GM13977 (cell line): ENCODE data around the gene C20orf144.

Experiments used
- DNase-seq: peaks from one replicate; pipeline ENCODE4 v3.0.0; 2012; ENCODE audit warnings: low spot score
- in situ Hi-C: fragments of 300-500 bp; cut with MboI; formaldehyde crosslinking; loops from one replicate; pipeline ENCODE4 v1.12.0; 2022; ENCODE audit warnings: low sequenced_read_pairs, low pct_unique_long_range_greater_than_20kb, mixed read lengths, inconsistent platforms; ENCODE audit not compliant: unreplicated experiment
- TF ChIP-seq, protein P1 (sequence below): IDR thresholded peaks from 2 replicates; pipeline ENCODE4 v1.5.1; 2012; ENCODE audit warnings: mild to moderate bottlenecking, control low read depth; ENCODE audit not compliant: insufficient read depth; ENCODE audit errors: extremely low read depth, missing control alignments

Gene C20orf144

DNA sequence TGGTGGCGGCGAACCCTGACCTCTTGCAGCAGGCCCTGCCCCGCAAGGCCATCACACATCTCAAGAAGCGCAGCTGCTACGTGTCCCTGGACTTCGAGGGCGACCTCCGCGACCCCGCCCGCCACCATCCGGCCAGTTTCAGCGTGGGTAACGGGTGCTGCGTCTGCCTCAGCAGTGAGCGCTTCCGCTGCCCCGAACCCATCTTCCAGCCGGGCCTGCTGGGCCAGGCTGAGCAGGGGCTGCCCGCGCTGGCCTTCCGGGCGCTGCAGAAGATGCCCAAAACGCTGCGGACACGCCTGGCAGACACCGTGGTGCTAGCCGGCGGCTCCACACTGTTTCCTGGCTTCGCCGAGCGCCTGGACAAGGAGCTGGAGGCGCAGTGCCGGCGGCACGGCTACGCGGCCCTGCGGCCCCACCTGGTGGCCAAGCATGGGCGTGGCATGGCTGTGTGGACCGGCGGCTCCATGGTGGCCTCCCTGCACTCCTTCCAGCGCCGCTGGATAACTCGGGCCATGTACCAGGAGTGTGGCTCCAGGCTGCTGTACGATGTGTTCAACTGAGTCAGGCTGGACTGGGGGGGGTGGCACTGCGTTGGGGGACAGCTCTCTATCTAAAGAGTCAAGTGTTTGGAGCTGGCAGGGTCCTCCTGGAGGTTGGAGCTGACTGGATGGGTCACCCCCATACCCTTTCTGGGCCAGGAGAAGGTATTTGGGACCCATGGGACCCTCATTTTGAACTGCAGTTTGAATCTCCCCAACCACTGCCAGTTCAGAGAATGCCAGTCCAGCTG, 5.7 kb downstream of the C20orf144 start:
- in situ Hi-C loops, result no loop called here
- peak; percentile 92 for DNase-seq
- TF ChIP-seq, protein P1, sequence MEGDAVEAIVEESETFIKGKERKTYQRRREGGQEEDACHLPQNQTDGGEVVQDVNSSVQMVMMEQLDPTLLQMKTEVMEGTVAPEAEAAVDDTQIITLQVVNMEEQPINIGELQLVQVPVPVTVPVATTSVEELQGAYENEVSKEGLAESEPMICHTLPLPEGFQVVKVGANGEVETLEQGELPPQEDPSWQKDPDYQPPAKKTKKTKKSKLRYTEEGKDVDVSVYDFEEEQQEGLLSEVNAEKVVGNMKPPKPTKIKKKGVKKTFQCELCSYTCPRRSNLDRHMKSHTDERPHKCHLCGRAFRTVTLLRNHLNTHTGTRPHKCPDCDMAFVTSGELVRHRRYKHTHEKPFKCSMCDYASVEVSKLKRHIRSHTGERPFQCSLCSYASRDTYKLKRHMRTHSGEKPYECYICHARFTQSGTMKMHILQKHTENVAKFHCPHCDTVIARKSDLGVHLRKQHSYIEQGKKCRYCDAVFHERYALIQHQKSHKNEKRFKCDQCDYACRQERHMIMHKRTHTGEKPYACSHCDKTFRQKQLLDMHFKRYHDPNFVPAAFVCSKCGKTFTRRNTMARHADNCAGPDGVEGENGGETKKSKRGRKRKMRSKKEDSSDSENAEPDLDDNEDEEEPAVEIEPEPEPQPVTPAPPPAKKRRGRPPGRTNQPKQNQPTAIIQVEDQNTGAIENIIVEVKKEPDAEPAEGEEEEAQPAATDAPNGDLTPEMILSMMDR, result peak; percentile 99

DNA sequence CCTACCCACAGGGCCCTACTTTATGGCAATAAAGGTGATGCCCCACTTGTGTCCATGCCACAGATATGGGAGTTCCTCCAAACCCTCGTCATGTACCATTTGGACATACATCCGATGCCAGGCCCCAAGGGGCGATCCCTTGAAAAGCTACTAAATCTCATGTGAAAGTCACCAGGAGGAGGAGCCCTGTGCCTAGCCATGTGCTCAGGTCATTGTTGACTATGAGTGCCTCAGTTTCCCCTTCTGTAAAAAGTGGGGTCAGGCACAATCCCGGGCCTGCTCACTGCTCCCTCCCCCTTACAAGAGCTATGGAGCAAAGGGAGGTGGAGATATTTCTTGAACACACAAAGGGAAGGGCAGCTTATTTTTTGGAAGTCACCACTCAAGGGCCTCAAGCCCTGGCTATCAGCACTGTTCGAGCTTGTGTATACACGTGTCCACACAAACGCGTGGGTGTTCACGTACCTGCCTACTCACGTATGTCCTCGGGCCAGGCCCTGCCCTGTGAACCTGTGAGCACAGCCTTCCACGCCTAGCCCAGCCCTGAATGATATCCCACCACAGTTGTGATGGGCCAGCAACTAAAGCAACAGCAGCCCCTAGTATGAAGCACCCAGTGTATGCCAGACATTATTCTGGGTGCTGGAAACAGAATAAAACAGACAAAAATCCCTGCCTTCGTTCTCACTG, 6.5 kb downstream of the C20orf144 start:
- TF ChIP-seq, protein P1, result no peak
- in situ Hi-C loops, result no loop called here
- no peak for DNase-seq

DNA sequence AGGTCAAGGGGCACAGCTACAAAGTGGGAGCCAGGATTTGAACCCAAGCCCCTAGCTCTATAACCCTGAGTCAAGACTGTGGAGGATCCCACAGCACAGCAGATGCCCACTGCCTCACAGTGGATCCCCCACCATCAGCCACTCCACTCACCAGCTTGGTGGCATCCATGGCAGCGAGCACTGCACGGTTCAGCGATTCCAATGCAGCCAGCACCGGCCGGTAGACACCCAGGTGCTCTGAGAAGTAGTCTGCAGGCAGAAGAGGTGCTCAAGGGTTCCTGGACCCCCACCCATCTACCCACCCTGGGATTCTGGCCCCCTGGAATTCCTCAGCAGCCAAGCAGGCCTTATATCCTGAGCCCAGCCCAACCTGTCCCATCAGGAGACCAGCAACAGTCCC, 7.1 kb downstream of the C20orf144 start:
- TF ChIP-seq, protein P1, result no peak
- in situ Hi-C loops, result no loop called here
- DNase-seq, result no peak

DNA sequence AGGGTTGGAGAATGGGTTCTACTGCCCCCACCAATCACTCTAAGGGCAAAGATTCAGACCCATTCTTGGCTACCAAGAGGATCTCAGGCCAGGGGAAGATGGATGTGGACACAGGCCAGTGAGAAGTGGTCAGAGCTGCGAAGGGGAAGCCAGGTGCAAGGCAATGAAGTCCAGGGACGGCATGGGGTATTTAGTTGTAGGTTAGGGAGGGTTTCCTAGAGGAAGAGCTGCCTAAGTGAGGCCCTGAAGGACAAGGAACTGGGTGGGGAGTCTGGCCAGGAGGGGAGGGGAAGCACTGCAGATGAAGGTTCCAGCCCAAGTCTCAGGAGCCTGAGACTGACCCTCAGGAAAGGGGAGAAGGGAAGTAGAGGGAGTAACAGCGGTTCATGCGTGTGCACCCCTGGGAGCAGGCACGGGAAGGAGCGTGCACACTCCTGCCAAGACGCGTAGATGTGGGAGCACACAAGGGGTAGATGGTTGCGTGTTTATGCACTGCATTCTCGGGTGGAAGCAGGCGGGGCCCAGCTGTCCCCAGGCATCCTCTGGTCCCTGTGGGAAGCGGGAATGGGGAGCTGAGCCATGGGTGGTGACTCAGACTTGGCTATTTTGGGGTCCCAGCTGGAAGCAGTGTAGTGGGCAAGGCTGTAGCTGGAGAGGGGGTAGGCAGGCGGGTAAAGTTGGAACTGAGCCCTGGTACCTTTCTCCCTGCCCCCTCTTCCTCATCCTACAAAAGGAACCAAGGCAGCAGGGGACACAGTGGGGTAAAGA, 7.9 kb downstream of the C20orf144 start:
- in situ Hi-C loops, result no loop called here
- TF ChIP-seq, protein P1, result no peak
- DNase-seq, result no peak

DNA sequence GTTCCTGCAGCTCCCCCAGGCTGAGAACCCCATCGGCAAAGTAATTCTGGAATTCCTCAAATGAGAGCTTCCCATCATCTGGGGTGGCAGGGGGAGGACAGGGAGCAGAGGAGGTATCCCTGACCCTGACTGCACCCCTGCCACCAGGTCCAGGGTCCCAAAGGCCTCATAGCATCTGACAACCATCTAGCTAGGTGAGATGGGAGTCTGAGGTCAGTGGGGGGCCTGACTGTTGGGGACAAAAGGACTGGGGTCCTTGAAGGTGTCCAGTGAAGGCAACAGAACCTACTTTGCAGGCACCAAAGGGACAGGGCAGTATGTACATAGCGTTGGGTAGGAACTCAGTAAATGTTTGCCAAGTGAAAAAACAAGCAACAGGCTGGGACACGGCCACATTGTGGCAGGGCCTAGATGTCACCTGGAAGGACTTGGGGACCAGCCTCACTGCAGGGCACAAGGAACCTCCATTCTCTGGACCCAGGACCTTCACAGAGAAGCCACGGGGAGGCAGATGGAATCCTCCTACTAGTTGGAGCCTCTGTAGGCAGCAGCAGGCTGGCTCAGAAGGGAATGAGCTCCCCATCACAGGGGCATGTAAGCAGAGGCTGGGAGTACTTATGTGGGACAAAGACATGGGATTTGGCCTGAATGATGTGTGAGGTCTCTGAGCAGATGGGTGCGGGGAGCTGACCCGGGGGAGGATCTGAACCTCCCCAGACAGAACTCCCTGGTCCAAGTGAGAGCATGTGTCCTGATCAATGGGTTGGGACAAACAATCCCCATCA, 8.8 kb downstream of the C20orf144 start:
- DNase-seq, result no peak
- TF ChIP-seq, protein P1, result no peak
- in situ Hi-C loops, result no loop called here
